Measurements from ENCODE around the gene PLA2G4F.
A peak's percentile ranks its signal among the peaks of the same experiment; 100 is the strongest.

Gene PLA2G4F

GRCh38 chr15:42140383-42141070 is 15.9 kb downstream of the PLA2G4F start:
- DNase-seq (ENCODE audit: low read depth, low spot score): no peak

GRCh38 chr15:42139596-42139995 is 16.8 kb downstream of the PLA2G4F start:
- Histone ChIP-seq H3K4me1 (ENCODE audit: control insufficient read depth, insufficient read depth, low read length) (no peaks in the 10 kb centered on the region), H3K27ac (ENCODE audit: low read length) (no peak overlapping the region), H3K9me3 (ENCODE audit: control insufficient read depth, insufficient read depth, low read length) (no peaks in the 10 kb centered on the region), H3K4me3 (ENCODE audit: low read length) (no peak overlapping the region), H3K27me3 (ENCODE audit: control insufficient read depth, insufficient read depth, low read length) (no peaks in the 10 kb centered on the region), H3K36me3 (ENCODE audit: control insufficient read depth, insufficient read depth, low read length) (no peaks in the 10 kb centered on the region)
- no CpG with 5 or more reads among the region's 6 CpGs for WGBS (ENCODE audit: insufficient coverage, insufficient read length)
- no peak for DNase-seq (ENCODE audit: low read depth, low spot score)

More at GRCh38 chr15:42140383-42141070, 15.9 kb downstream of the PLA2G4F start:
- WGBS (ENCODE audit: insufficient coverage, insufficient read length): no CpG with 5 or more reads among the region's 8 CpGs
- Histone ChIP-seq H3K4me3 (ENCODE audit: low read length) (no peak overlapping the region), H3K4me1 (ENCODE audit: control insufficient read depth, insufficient read depth, low read length) (no peaks in the 10 kb centered on the region), H3K27me3 (ENCODE audit: control insufficient read depth, insufficient read depth, low read length) (no peaks in the 10 kb centered on the region), H3K36me3 (ENCODE audit: control insufficient read depth, insufficient read depth, low read length) (no peaks in the 10 kb centered on the region), H3K27ac (ENCODE audit: low read length) (no peak overlapping the region), H3K9me3 (ENCODE audit: control insufficient read depth, insufficient read depth, low read length) (no peaks in the 10 kb centered on the region)

GRCh38 chr15:42138968-42139386 is 17.5 kb downstream of the PLA2G4F start:
- H3K9me3 ChIP-seq (ENCODE audit: control insufficient read depth, insufficient read depth, low read length): no peaks in the 10 kb centered on the region
- no peaks in the 10 kb centered on the region for H3K27me3 ChIP-seq (ENCODE audit: control insufficient read depth, insufficient read depth, low read length)
- no peaks in the 10 kb centered on the region for H3K36me3 ChIP-seq (ENCODE audit: control insufficient read depth, insufficient read depth, low read length)
- no peak overlapping the region for H3K4me3 ChIP-seq (ENCODE audit: low read length)
- DNase-seq (ENCODE audit: low read depth, low spot score): no peak
- no CpG with 5 or more reads among the region's 3 CpGs for WGBS (ENCODE audit: insufficient coverage, insufficient read length)
- H3K27ac ChIP-seq (ENCODE audit: low read length): no peak overlapping the region
- no peaks in the 10 kb centered on the region for H3K4me1 ChIP-seq (ENCODE audit: control insufficient read depth, insufficient read depth, low read length)

GRCh38 chr15:42138411-42138810 is 18.0 kb downstream of the PLA2G4F start:
- H3K4me3 ChIP-seq (ENCODE audit: low read length): no peak overlapping the region
- no peaks in the 10 kb centered on the region for H3K36me3 ChIP-seq (ENCODE audit: control insufficient read depth, insufficient read depth, low read length)
- H3K27me3 ChIP-seq (ENCODE audit: control insufficient read depth, insufficient read depth, low read length): no peaks in the 10 kb centered on the region
- DNase-seq (ENCODE audit: low read depth, low spot score): no peak
- no CpG with 5 or more reads among the region's 4 CpGs for WGBS (ENCODE audit: insufficient coverage, insufficient read length)
- no peak overlapping the region for H3K27ac ChIP-seq (ENCODE audit: low read length)
- no peaks in the 10 kb centered on the region for H3K9me3 ChIP-seq (ENCODE audit: control insufficient read depth, insufficient read depth, low read length)
- no peaks in the 10 kb centered on the region for H3K4me1 ChIP-seq (ENCODE audit: control insufficient read depth, insufficient read depth, low read length)

GRCh38 chr15:42137461-42138261 is 18.8 kb downstream of the PLA2G4F start:
- no peaks in the 10 kb centered on the region for H3K27me3 ChIP-seq (ENCODE audit: control insufficient read depth, insufficient read depth, low read length)
- H3K27ac ChIP-seq (ENCODE audit: low read length): no peak overlapping the region
- H3K36me3 ChIP-seq (ENCODE audit: control insufficient read depth, insufficient read depth, low read length): no peaks in the 10 kb centered on the region
- DNase-seq (ENCODE audit: low read depth, low spot score): peak; percentile 63
- no peaks in the 10 kb centered on the region for H3K4me1 ChIP-seq (ENCODE audit: control insufficient read depth, insufficient read depth, low read length)
- no peaks in the 10 kb centered on the region for H3K9me3 ChIP-seq (ENCODE audit: control insufficient read depth, insufficient read depth, low read length)
- H3K4me3 ChIP-seq (ENCODE audit: low read length): no peak overlapping the region
- WGBS (ENCODE audit: insufficient coverage, insufficient read length): no CpG with 5 or more reads among the region's 11 CpGs

- H3K4me3 ChIP-seq (ENCODE audit: low read length): no peak overlapping the region
- no peaks in the 10 kb centered on the region for H3K27me3 ChIP-seq (ENCODE audit: control insufficient read depth, insufficient read depth, low read length)
- no peaks in the 10 kb centered on the region for H3K36me3 ChIP-seq (ENCODE audit: control insufficient read depth, insufficient read depth, low read length)
- H3K27ac ChIP-seq (ENCODE audit: low read length): no peak overlapping the region
- DNase-seq (ENCODE audit: low read depth, low spot score): no peak
- no peaks in the 10 kb centered on the region for H3K4me1 ChIP-seq (ENCODE audit: control insufficient read depth, insufficient read depth, low read length)
- H3K9me3 ChIP-seq (ENCODE audit: control insufficient read depth, insufficient read depth, low read length): no peaks in the 10 kb centered on the region
- no CpG with 5 or more reads among the region's 11 CpGs for WGBS (ENCODE audit: insufficient coverage, insufficient read length)
Measured at GRCh38 chr15:42136513-42136912, 19.9 kb downstream of the PLA2G4F start.

GRCh38 chr15:42135351-42135750 is 21.1 kb downstream of the PLA2G4F start:
- no peak for DNase-seq (ENCODE audit: low read depth, low spot score)
- Histone ChIP-seq H3K36me3 (ENCODE audit: control insufficient read depth, insufficient read depth, low read length) (no peaks in the 10 kb centered on the region), H3K27ac (ENCODE audit: low read length) (no peak overlapping the region), H3K9me3 (ENCODE audit: control insufficient read depth, insufficient read depth, low read length) (no peaks in the 10 kb centered on the region), H3K4me1 (ENCODE audit: control insufficient read depth, insufficient read depth, low read length) (no peaks in the 10 kb centered on the region), H3K27me3 (ENCODE audit: control insufficient read depth, insufficient read depth, low read length) (no peaks in the 10 kb centered on the region), H3K4me3 (ENCODE audit: low read length) (no peak overlapping the region)
- no CpG with 5 or more reads among the region's 1 CpG for WGBS (ENCODE audit: insufficient coverage, insufficient read length)

GRCh38 chr15:42134617-42135245 is 21.7 kb downstream of the PLA2G4F start:
- no CpG with 5 or more reads among the region's 6 CpGs for WGBS (ENCODE audit: insufficient coverage, insufficient read length)
- Histone ChIP-seq H3K27me3 (ENCODE audit: control insufficient read depth, insufficient read depth, low read length) (no peaks in the 10 kb centered on the region), H3K9me3 (ENCODE audit: control insufficient read depth, insufficient read depth, low read length) (no peaks in the 10 kb centered on the region), H3K4me3 (ENCODE audit: low read length) (no peak overlapping the region), H3K27ac (ENCODE audit: low read length) (no peak overlapping the region), H3K36me3 (ENCODE audit: control insufficient read depth, insufficient read depth, low read length) (no peaks in the 10 kb centered on the region), H3K4me1 (ENCODE audit: control insufficient read depth, insufficient read depth, low read length) (no peaks in the 10 kb centered on the region)
- DNase-seq (ENCODE audit: low read depth, low spot score): no peak

- H3K36me3 ChIP-seq (ENCODE audit: control insufficient read depth, insufficient read depth, low read length): no peaks in the 10 kb centered on the region
- H3K4me1 ChIP-seq (ENCODE audit: control insufficient read depth, insufficient read depth, low read length): no peaks in the 10 kb centered on the region
- peak; percentile 61 for DNase-seq (ENCODE audit: low read depth, low spot score)
- H3K4me3 ChIP-seq (ENCODE audit: low read length): no peak overlapping the region
- no CpG with 5 or more reads among the region's 11 CpGs for WGBS (ENCODE audit: insufficient coverage, insufficient read length)
- H3K9me3 ChIP-seq (ENCODE audit: control insufficient read depth, insufficient read depth, low read length): no peaks in the 10 kb centered on the region
- H3K27me3 ChIP-seq (ENCODE audit: control insufficient read depth, insufficient read depth, low read length): no peaks in the 10 kb centered on the region
- no peak overlapping the region for H3K27ac ChIP-seq (ENCODE audit: low read length)
Measured at GRCh38 chr15:42133886-42134502, 22.4 kb downstream of the PLA2G4F start.

- H3K4me1 ChIP-seq (ENCODE audit: control insufficient read depth, insufficient read depth, low read length): no peaks in the 10 kb centered on the region
- no peaks in the 10 kb centered on the region for H3K9me3 ChIP-seq (ENCODE audit: control insufficient read depth, insufficient read depth, low read length)
- no CpG with 5 or more reads among the region's 4 CpGs for WGBS (ENCODE audit: insufficient coverage, insufficient read length)
- no peak for DNase-seq (ENCODE audit: low read depth, low spot score)
- no peaks in the 10 kb centered on the region for H3K27me3 ChIP-seq (ENCODE audit: control insufficient read depth, insufficient read depth, low read length)
- no peak overlapping the region for H3K27ac ChIP-seq (ENCODE audit: low read length)
- no peak overlapping the region for H3K4me3 ChIP-seq (ENCODE audit: low read length)
- no peaks in the 10 kb centered on the region for H3K36me3 ChIP-seq (ENCODE audit: control insufficient read depth, insufficient read depth, low read length)
Measured at GRCh38 chr15:42133356-42133755, 23.1 kb downstream of the PLA2G4F start.
